Upper lobe of left lung (tissue), 4 donors: ENCODE data around the gene ZNF891.

Experiments used
- EP300 ChIP-seq, 4 donors: sonication (generic); formaldehyde crosslinking; IDR thresholded peaks; one replicate each; pipeline ENCODE4 v1.5.1; 2017; ENCODE audit warnings: antibody characterized with exemption in 4 of 4, control low read depth in 2 of 4
- POLR2A ChIP-seq, 4 donors: fragments of 450-650 bp; IDR thresholded peaks; one replicate each; pipeline ENCODE4 v1.5.1; 2016 to 2017; ENCODE audit warnings: antibody characterized with exemption in 4 of 4, mild to moderate bottlenecking in 2 of 4
- POLR2AphosphoS5 ChIP-seq, 2 donors: sonication (generic); formaldehyde crosslinking; IDR thresholded peaks; one replicate each; pipeline ENCODE4 v1.5.1; 2017; ENCODE audit warnings: antibody characterized with exemption in 2 of 2
- TF ChIP-seq, protein P1 (sequence below), 6 experiments: fragments of 450-650 bp in 4 of 6; fragments of 200-600 bp in 2 of 6; sonication (generic) in 2 of 6; IDR thresholded peaks; one replicate each; pipeline ENCODE4 v1.5.1; 2016 to 2019; ENCODE audit warnings: antibody characterized with exemption in 6 of 6

DNA sequence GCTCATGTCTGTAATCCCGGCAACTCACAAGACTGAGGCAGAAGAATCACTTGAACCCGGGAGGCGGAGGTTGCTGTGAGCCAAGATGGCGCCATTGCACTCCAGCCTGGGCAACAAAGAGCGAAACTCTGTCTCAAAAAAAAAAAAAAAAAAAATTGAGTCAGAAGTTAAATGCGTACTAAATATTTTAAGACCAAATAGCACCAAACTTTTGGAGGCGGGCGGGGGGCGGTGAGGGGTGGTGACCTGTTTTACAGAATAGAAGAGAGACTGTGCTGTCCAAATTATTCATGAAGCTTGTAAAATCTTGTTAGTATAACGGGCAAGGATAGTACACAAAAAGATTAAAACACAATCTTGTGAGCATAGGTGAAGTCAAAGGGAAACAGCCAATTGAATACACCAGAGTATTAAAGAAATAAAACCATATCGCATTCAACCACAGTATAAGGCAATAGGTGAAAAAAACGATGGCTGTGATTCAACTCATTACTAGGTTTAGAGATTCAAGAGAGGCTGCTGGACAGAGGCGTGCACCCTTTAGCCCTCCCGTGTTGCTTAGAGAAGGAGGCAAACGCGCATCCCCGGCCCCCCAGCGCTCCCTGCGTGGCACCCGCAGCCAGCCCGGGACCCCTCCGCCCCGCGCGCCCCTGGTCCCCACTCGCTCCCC lies 571 bp downstream of the ZNF891 start:
- TF ChIP-seq, protein P1, sequence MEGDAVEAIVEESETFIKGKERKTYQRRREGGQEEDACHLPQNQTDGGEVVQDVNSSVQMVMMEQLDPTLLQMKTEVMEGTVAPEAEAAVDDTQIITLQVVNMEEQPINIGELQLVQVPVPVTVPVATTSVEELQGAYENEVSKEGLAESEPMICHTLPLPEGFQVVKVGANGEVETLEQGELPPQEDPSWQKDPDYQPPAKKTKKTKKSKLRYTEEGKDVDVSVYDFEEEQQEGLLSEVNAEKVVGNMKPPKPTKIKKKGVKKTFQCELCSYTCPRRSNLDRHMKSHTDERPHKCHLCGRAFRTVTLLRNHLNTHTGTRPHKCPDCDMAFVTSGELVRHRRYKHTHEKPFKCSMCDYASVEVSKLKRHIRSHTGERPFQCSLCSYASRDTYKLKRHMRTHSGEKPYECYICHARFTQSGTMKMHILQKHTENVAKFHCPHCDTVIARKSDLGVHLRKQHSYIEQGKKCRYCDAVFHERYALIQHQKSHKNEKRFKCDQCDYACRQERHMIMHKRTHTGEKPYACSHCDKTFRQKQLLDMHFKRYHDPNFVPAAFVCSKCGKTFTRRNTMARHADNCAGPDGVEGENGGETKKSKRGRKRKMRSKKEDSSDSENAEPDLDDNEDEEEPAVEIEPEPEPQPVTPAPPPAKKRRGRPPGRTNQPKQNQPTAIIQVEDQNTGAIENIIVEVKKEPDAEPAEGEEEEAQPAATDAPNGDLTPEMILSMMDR (IDR thresholded peaks at IDR 0.05) = no peak
- TF ChIP-seq POLR2A (IDR thresholded peaks at IDR 0.05) (no peak), POLR2AphosphoS5 (IDR thresholded peaks at IDR 0.05) (no peak), EP300 (IDR thresholded peaks at IDR 0.05) (no peak)
